ENCODE data around the gene MIAT. TPM values are rescaled to one million over a fixed set of nuclear protein-coding genes. Genes with fewer than 3 reads are reported as not detected.

Gene MIAT
- total RNA-seq, 3 donors from 2014 or later: 0.80 to 2.3 (median 1.9) TPM

GRCh38 chr22:26714971-26715370 lies 57.6 kb downstream of the MIAT start:
- intact Hi-C loops (cut with DNase I; ENCODE audit: low total_unique reads): no loop called here
- DNase-seq (ENCODE audit: low spot score in 2 of 2): no peak

GRCh38 chr22:26715392-26715936 lies 58.1 kb downstream of the MIAT start:
- TF ChIP-seq POLR2AphosphoS5 (IDR thresholded peaks at IDR 0.05) (no peak), CTCF (IDR thresholded peaks at IDR 0.05) (no peak), POLR2A (IDR thresholded peaks at IDR 0.05) (no peak)
- H3K27me3 ChIP-seq: no peaks in the 10 kb centered on the region
- H3K36me3 ChIP-seq: no peaks in the 10 kb centered on the region
- H3K9me3 ChIP-seq: no peaks in the 10 kb centered on the region
- DNase-seq (ENCODE audit: low spot score in 2 of 2): no peak
- no peaks in the 10 kb centered on the region for H3K4me1 ChIP-seq
- intact Hi-C loops (cut with DNase I; ENCODE audit: low total_unique reads): no loop called here
- H3K27ac ChIP-seq: no peak overlapping the region
- no peak overlapping the region for H3K4me3 ChIP-seq

More at GRCh38 chr22:26714971-26715370, 57.6 kb downstream of the MIAT start:
- H3K27me3 ChIP-seq: no peaks in the 10 kb centered on the region
- no peak overlapping the region for H3K4me3 ChIP-seq
- H3K9me3 ChIP-seq: no peaks in the 10 kb centered on the region
- no peaks in the 10 kb centered on the region for H3K36me3 ChIP-seq
- TF ChIP-seq POLR2A (IDR thresholded peaks at IDR 0.05) (no peak), CTCF (IDR thresholded peaks at IDR 0.05) (no peak), POLR2AphosphoS5 (IDR thresholded peaks at IDR 0.05) (no peak)
- no peaks in the 10 kb centered on the region for H3K4me1 ChIP-seq
- H3K27ac ChIP-seq: no peak overlapping the region

- Histone ChIP-seq H3K4me1 (no peaks in the 10 kb centered on the region), H3K9me3 (no peaks in the 10 kb centered on the region), H3K36me3 (no peaks in the 10 kb centered on the region), H3K27me3 (no peaks in the 10 kb centered on the region), H3K27ac (no peak overlapping the region), H3K4me3 (no peak overlapping the region)
- no peak for DNase-seq (ENCODE audit: low spot score in 2 of 2)
- TF ChIP-seq CTCF (IDR thresholded peaks at IDR 0.05): no peak
- no peak for TF ChIP-seq POLR2A (IDR thresholded peaks at IDR 0.05)
- intact Hi-C loops (cut with DNase I; ENCODE audit: low total_unique reads): no loop called here
Observed at GRCh38 chr22:26718488-26718887, 61.1 kb downstream of the MIAT start.

- Histone ChIP-seq H3K36me3 (no peaks in the 10 kb centered on the region), H3K9me3 (no peaks in the 10 kb centered on the region), H3K4me1 (no peaks in the 10 kb centered on the region), H3K27ac (no peak overlapping the region), H3K27me3 (no peaks in the 10 kb centered on the region), H3K4me3 (no peak overlapping the region)
- TF ChIP-seq POLR2AphosphoS5 (IDR thresholded peaks at IDR 0.05) (no peak), POLR2A (IDR thresholded peaks at IDR 0.05) (no peak)
- DNase-seq (ENCODE audit: low spot score in 2 of 2): no peak
- intact Hi-C loops (cut with DNase I; ENCODE audit: low total_unique reads): no loop called here
Observed at GRCh38 chr22:26718905-26719304, 61.5 kb downstream of the MIAT start.

GRCh38 chr22:26722159-26722558 lies 64.8 kb downstream of the MIAT start:
- intact Hi-C loops (cut with DNase I; ENCODE audit: low total_unique reads): no loop called here
- no peak for DNase-seq (ENCODE audit: low spot score in 2 of 2)
- H3K27me3 ChIP-seq: no peaks in the 10 kb centered on the region
- no peak overlapping the region for H3K27ac ChIP-seq
- no peaks in the 10 kb centered on the region for H3K9me3 ChIP-seq
- no peaks in the 10 kb centered on the region for H3K36me3 ChIP-seq
- no peak overlapping the region for H3K4me3 ChIP-seq
- no peaks in the 10 kb centered on the region for H3K4me1 ChIP-seq
- TF ChIP-seq POLR2AphosphoS5 (IDR thresholded peaks at IDR 0.05) (no peak), POLR2A (IDR thresholded peaks at IDR 0.05) (no peak), CTCF (IDR thresholded peaks at IDR 0.05) (no peak)

GRCh38 chr22:26724414-26724813 lies 67.0 kb downstream of the MIAT start:
- Histone ChIP-seq H3K4me3 (no peak overlapping the region), H3K9me3 (no peaks in the 10 kb centered on the region), H3K27me3 (no peaks in the 10 kb centered on the region), H3K27ac (no peak overlapping the region), H3K36me3 (no peaks in the 10 kb centered on the region), H3K4me1 (no peaks in the 10 kb centered on the region)
- intact Hi-C loops (cut with DNase I; ENCODE audit: low total_unique reads): no loop called here
- TF ChIP-seq POLR2AphosphoS5 (IDR thresholded peaks at IDR 0.05) (no peak), POLR2A (IDR thresholded peaks at IDR 0.05) (no peak), CTCF (IDR thresholded peaks at IDR 0.05) (no peak)
- no peak for DNase-seq (ENCODE audit: low spot score in 2 of 2)
